Ishikawa (cell line): ENCODE measurements around the gene NR3C2.

ENCODE experiments used
- CEBPB ChIP-seq: IDR thresholded peaks from 2 replicates; pipeline ENCODE4 v1.6.1; 2012
- EGR1 ChIP-seq: IDR thresholded peaks from 2 replicates; pipeline ENCODE4 v1.6.1; 2012
- EP300 ChIP-seq: IDR thresholded peaks from 2 replicates; pipeline ENCODE4 v1.6.1; 2012; ENCODE audit warnings: borderline replicate concordance
- FOXM1 ChIP-seq: IDR thresholded peaks from 2 replicates; pipeline ENCODE4 v1.6.1; 2012; ENCODE audit warnings: low read depth, borderline replicate concordance
- MAX ChIP-seq: IDR thresholded peaks from 2 replicates; pipeline ENCODE4 v1.6.1; 2012
- NFIC ChIP-seq: IDR thresholded peaks from 2 replicates; pipeline ENCODE4 v1.6.1; 2012
- RAD21 ChIP-seq: IDR thresholded peaks from 2 replicates; pipeline ENCODE4 v1.6.1; 2012; ENCODE audit warnings: low read depth
- REST ChIP-seq: IDR thresholded peaks from 2 replicates; pipeline ENCODE4 v1.6.1; 2012; ENCODE audit warnings: low read depth, mild to moderate bottlenecking
- TAF1 ChIP-seq: IDR thresholded peaks from 2 replicates; pipeline ENCODE4 v1.6.1; 2012; ENCODE audit warnings: low read depth, mild to moderate bottlenecking
- USF1 ChIP-seq: IDR thresholded peaks from 2 replicates; pipeline ENCODE4 v1.6.1; 2012
- YY1 ChIP-seq: IDR thresholded peaks from 2 replicates; pipeline ENCODE4 v1.6.1; 2012; ENCODE audit warnings: low read depth
- ZBTB7A ChIP-seq: IDR thresholded peaks from 2 replicates; pipeline ENCODE4 v1.6.1; 2012; ENCODE audit warnings: low read depth

GRCh38 chr4:148487181-148487580 is 45.0 kb upstream of the NR3C2 start:
- TF ChIP-seq ZBTB7A (no peak), EP300 (no peak), RAD21 (no peak), NFIC (no peak), USF1 (no peak), REST (no peak), CEBPB (no peak), FOXM1 (no peak), TAF1 (no peak), MAX (no peak), EGR1 (no peak), YY1 (no peak)
